Heart left ventricle (tissue), 13 donors: Measurements from ENCODE around the gene NFKB1.

Experiments used
- POLR2A ChIP-seq, 2 donors: fragments of 450-650 bp; IDR thresholded peaks; one replicate each; pipeline ENCODE4 v1.6.1; 2017; ENCODE audit warnings: antibody characterized with exemption in 2 of 2, mild to moderate bottlenecking in 2 of 2, moderate library complexity in 2 of 2
- TF ChIP-seq, protein P1 (sequence below), 12 donors: fragments of 200-600 bp; sonication (generic) in 4 of 12; IDR thresholded peaks; one replicate each; pipeline versions ENCODE4 v1.5.0 to v1.8.0; 2018 to 2022; ENCODE audit warnings: antibody characterized with exemption in 12 of 12, mild to moderate bottlenecking in 5 of 12
- donor health status: ischemic (EF 13 %, LVEDD 7.1; RV severe dilation, severe dysfunction).
- donor health status: DM: no; HTN: yes; CAD: no.
- donor health status: DM: no; HTN: no; CAD: no.
- donor health status: ischemic (EF 25% LVEDD 6.9; RV normal size, moderate dysfunction).
- donor health status: ischemic (EF 25% LVEDD 5.7; RV mildly dilated, moderate dysfunction).
- donor health status: ischemic (EF 35%, LVEDD 5.7; RV mildly dilated, moderate dysfunction).
- donor health status: nonischemic (EF 11% LVEDD 7.7; RV severe dilation, severe dysfunction).
- donor health status: DM: yes; HTN: yes; CAD: no.
- donor health status: PGD.
- donor health status: ischemic (EF 29% LVEDD 5.4; RV normal size, mild dysfunction).
- donor health status: nonischemic (EF 23%, LVEDD 6.1; RV moderate dilation, normal function).

DNA sequence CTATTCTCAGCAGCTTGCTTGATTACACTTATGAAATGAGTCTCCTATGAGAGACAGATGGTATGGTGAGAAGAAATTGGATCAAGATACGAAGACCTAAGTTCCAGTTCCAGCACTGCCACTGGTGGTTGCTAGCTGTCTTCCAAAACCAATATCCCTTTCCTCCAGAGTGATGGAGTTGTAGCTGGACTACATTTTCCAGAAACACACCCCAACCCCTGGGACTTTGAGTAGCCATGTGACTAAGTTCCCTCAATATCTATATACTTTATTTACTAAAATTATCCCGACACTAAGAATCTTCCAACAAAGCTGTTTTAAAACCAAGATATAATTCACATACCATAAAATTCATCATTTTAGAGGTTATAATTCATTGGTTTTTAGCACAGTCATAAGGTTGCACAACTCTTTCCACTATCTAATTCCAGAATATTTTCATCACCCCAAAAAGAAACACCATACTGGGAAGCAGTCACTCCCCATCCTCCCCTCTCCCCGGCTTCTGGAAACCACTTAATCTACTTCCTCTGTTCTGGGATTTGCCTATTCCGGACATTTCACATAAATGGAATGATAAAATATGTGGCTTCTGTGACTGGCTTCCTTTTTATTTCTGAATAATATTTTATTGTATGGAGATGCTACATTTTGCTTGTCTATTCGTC lies 141.6 kb downstream of the NFKB1 start:
- TF ChIP-seq, protein P1, sequence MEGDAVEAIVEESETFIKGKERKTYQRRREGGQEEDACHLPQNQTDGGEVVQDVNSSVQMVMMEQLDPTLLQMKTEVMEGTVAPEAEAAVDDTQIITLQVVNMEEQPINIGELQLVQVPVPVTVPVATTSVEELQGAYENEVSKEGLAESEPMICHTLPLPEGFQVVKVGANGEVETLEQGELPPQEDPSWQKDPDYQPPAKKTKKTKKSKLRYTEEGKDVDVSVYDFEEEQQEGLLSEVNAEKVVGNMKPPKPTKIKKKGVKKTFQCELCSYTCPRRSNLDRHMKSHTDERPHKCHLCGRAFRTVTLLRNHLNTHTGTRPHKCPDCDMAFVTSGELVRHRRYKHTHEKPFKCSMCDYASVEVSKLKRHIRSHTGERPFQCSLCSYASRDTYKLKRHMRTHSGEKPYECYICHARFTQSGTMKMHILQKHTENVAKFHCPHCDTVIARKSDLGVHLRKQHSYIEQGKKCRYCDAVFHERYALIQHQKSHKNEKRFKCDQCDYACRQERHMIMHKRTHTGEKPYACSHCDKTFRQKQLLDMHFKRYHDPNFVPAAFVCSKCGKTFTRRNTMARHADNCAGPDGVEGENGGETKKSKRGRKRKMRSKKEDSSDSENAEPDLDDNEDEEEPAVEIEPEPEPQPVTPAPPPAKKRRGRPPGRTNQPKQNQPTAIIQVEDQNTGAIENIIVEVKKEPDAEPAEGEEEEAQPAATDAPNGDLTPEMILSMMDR (IDR thresholded peaks at IDR 0.05), result no peak
- TF ChIP-seq POLR2A (IDR thresholded peaks at IDR 0.05), result no peak
